Trophoblast cell (in vitro differentiated cells and primary cell): ENCODE data around the gene ADA.

Experiments used
- DNase-seq, 2 donors: peaks; one replicate each; pipeline ENCODE4 v3.0.0-alpha.2; 2016
- H2AFZ ChIP-seq: 2 replicates; pipeline ENCODE4 v1.6.1; 2013; ENCODE audit warnings: low read length, moderate library complexity, mild to moderate bottlenecking; ENCODE audit not compliant: insufficient read depth, poor library complexity
- H2AK5ac ChIP-seq: 2 replicates; pipeline ENCODE4 v1.6.1; 2013; ENCODE audit warnings: mild to moderate bottlenecking, low read length
- H2BK120ac ChIP-seq: 2 replicates; pipeline ENCODE4 v1.6.1; 2013; ENCODE audit warnings: low read length, mild to moderate bottlenecking, moderate library complexity; ENCODE audit not compliant: insufficient read depth, poor library complexity
- H2BK12ac ChIP-seq: 2 replicates; pipeline ENCODE4 v1.6.1; 2013; ENCODE audit warnings: mild to moderate bottlenecking, low read length, moderate library complexity
- H2BK5ac ChIP-seq: 2 replicates; pipeline ENCODE4 v1.6.1; 2013; ENCODE audit warnings: low read length, low read depth, moderate library complexity, mild to moderate bottlenecking; ENCODE audit not compliant: poor library complexity
- H3K14ac ChIP-seq: 2 replicates; pipeline ENCODE4 v1.6.1; 2013; ENCODE audit warnings: mild to moderate bottlenecking, low read length
- H3K18ac ChIP-seq: 2 replicates; pipeline ENCODE4 v1.6.1; 2013; ENCODE audit warnings: mild to moderate bottlenecking, low read length
- H3K23ac ChIP-seq: 2 replicates; pipeline ENCODE4 v1.6.1; 2013; ENCODE audit warnings: low read length
- H3K27ac ChIP-seq: 2 replicates; pipeline ENCODE4 v1.5.1; 2013; ENCODE audit warnings: low read depth, mild to moderate bottlenecking, inconsistent platforms, low read length, moderate library complexity
- H3K27me3 ChIP-seq: 2 replicates; pipeline ENCODE4 v1.6.1; 2013; ENCODE audit warnings: inconsistent platforms, mild to moderate bottlenecking, low read length, moderate library complexity; ENCODE audit not compliant: insufficient read depth
- H3K36me3 ChIP-seq, 2 experiments: 1 replicate in 1 of 2; 2 replicates in 1 of 2; pipeline ENCODE4 v1.6.1; 2013; ENCODE audit warnings: low read length in 2 of 2, mild to moderate bottlenecking in 2 of 2, moderate library complexity in 1 of 2; ENCODE audit not compliant: insufficient read depth in 2 of 2, control insufficient read depth in 1 of 2
- H3K4ac ChIP-seq: 2 replicates; pipeline ENCODE4 v1.6.1; 2013; ENCODE audit warnings: low read depth, mild to moderate bottlenecking, low read length, moderate library complexity
- H3K4me1 ChIP-seq, 2 experiments: 1 replicate in 1 of 2; 2 replicates in 1 of 2; pipeline ENCODE4 v1.6.1; 2013; ENCODE audit warnings: low read length in 2 of 2, mild to moderate bottlenecking in 2 of 2, moderate library complexity in 1 of 2; ENCODE audit not compliant: insufficient read depth in 2 of 2, control insufficient read depth in 1 of 2
- H3K4me2 ChIP-seq: 2 replicates; pipeline ENCODE4 v1.6.1; 2013; ENCODE audit warnings: inconsistent platforms, mild to moderate bottlenecking, low read length, moderate library complexity
- H3K4me3 ChIP-seq: 2 replicates; pipeline ENCODE4 v1.5.1; 2013; ENCODE audit warnings: mild to moderate bottlenecking, low read depth, low read length, inconsistent platforms
- H3K79me1 ChIP-seq: one replicate; pipeline ENCODE4 v1.6.1; 2013; ENCODE audit warnings: low read length
- H3K79me2 ChIP-seq: 2 replicates; pipeline ENCODE4 v1.6.1; 2013; ENCODE audit warnings: low read length, mild to moderate bottlenecking; ENCODE audit not compliant: control insufficient read depth, insufficient read depth, poor library complexity
- H3K9ac ChIP-seq: 2 replicates; pipeline ENCODE4 v1.6.1; 2013; ENCODE audit warnings: mild to moderate bottlenecking, low read length
- H3K9me3 ChIP-seq: 2 replicates; pipeline ENCODE4 v1.6.1; 2013; ENCODE audit warnings: low read depth, mild to moderate bottlenecking, control low read depth, inconsistent platforms, low read length; ENCODE audit not compliant: insufficient read depth
- H4K12ac ChIP-seq: 2 replicates; pipeline ENCODE4 v1.6.1; 2013; ENCODE audit warnings: low read depth, mild to moderate bottlenecking, low read length, moderate library complexity
- H4K8ac ChIP-seq: 2 replicates; pipeline ENCODE4 v1.6.1; 2013; ENCODE audit warnings: low read depth, mild to moderate bottlenecking, low read length, moderate library complexity
- H4K91ac ChIP-seq: one replicate; pipeline ENCODE4 v1.6.1; 2013; ENCODE audit warnings: low read depth, mild to moderate bottlenecking, low read length, moderate library complexity
- WGBS: extraction: QIAGEN DNeasy Blood & Tissue Kit; methylation state at CpG from one replicate; pipeline ENCODE4 v1.1.7; 2013; ENCODE audit warnings: missing lambda C conversion rate; ENCODE audit not compliant: insufficient read length, insufficient coverage; ENCODE audit errors: extremely low coverage; 5-methylcytosine and 5-hydroxymethylcytosine counted together

ADA gene

GRCh38 chr20:44696315-44696714 is 44.8 kb upstream of the ADA start:
- no CpG with 5 or more reads among the region's 3 CpGs for WGBS
- H3K9ac ChIP-seq = no peak overlapping the region

GRCh38 chr20:44695674-44696300 is 44.3 kb upstream of the ADA start:
- H3K79me2 ChIP-seq = no peaks in the 10 kb centered on the region
- H2AK5ac ChIP-seq = no peak overlapping the region
- no peak overlapping the region for H3K4me2 ChIP-seq
- no peaks in the 10 kb centered on the region for H3K27me3 ChIP-seq
- H3K9ac ChIP-seq = no peak overlapping the region
- peaks cover 1% of the 10 kb centered on the region for H3K9me3 ChIP-seq
- H3K14ac ChIP-seq = no peak overlapping the region
- no peak overlapping the region for H2BK120ac ChIP-seq
- H2BK5ac ChIP-seq = no peak overlapping the region
- H4K8ac ChIP-seq = no peak overlapping the region
- H3K27ac ChIP-seq = no peak overlapping the region
- H3K4me3 ChIP-seq = no peak overlapping the region
- H4K91ac ChIP-seq = no peak overlapping the region
- DNase-seq = no peak
- H3K23ac ChIP-seq = no peak overlapping the region
- no peak overlapping the region for H2AFZ ChIP-seq
- H3K18ac ChIP-seq = no peak overlapping the region
- H3K36me3 ChIP-seq = no peaks in the 10 kb centered on the region
- H4K12ac ChIP-seq = no peak overlapping the region
- no peak overlapping the region for H2BK12ac ChIP-seq
- peaks cover 7% of the 10 kb centered on the region for H3K79me1 ChIP-seq
- peaks cover 8 to 11% of the 10 kb centered on the region in 2 experiments for H3K4me1 ChIP-seq
- H3K4ac ChIP-seq = no peak overlapping the region

More at GRCh38 chr20:44696315-44696714, 44.8 kb upstream of the ADA start:
- Histone ChIP-seq H3K4ac (no peak overlapping the region), H3K27ac (no peak overlapping the region), H3K4me2 (no peak overlapping the region), H2AK5ac (no peak overlapping the region), H3K14ac (no peak overlapping the region), H4K12ac (no peak overlapping the region), H3K18ac (no peak overlapping the region), H2BK5ac (no peak overlapping the region), H3K79me1 (peaks cover 7% of the 10 kb centered on the region), H3K23ac (no peak overlapping the region), H2BK120ac (no peak overlapping the region), H2AFZ (no peak overlapping the region), H3K27me3 (no peaks in the 10 kb centered on the region), H3K36me3 (no peaks in the 10 kb centered on the region), H3K4me3 (no peak overlapping the region), H3K79me2 (no peaks in the 10 kb centered on the region), H2BK12ac (no peak overlapping the region), H3K9me3 (no peaks in the 10 kb centered on the region), H4K8ac (no peak overlapping the region), H4K91ac (no peak overlapping the region), H3K4me1 (peaks cover 8 to 11% of the 10 kb centered on the region in 2 experiments)
- no peak for DNase-seq

DNA sequence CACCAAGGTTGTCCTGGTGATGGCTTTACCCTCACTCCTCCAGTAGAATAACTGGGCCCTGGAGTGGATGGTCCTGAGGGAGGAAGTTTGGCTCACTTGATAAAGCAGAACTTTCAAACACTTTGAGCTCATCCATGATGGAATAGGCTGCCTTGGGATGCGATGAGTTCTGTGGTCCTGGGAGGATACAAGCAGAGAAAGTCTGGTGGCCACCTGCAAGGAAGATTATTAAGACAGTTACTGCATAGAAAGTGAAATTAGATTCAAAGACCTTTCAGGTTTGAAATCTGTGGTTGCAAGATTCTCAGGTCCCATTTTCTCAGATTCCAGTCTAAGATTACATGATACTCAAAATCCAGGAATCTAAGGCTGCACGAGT is 43.8 kb upstream of the ADA start:
- peaks cover 7% of the 10 kb centered on the region for H3K79me1 ChIP-seq

DNA sequence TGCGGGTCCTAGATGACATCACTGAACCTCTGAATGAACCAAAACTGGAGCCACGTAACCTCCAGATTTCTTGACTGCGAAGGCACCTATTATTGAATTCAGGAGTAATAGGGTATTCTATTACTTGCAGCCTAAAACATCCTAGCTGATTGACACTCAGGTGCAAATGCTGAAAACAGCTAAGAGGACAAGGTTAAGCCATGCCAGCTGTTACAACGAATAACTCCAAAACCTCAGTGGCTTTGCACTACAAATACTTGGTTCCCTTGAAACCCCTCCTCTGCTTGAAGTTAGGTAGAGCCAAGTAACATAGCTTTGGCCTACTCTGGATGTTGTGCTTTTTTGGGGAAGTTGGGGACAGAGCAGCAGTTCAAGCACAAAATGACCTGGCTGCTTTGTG is 42.7 kb upstream of the ADA start:
- H2AK5ac ChIP-seq = no peak overlapping the region
- peaks cover 1% of the 10 kb centered on the region for H3K9me3 ChIP-seq
- no peaks in the 10 kb centered on the region for H3K27me3 ChIP-seq
- H2BK5ac ChIP-seq = no peak overlapping the region
- no peak overlapping the region for H2BK120ac ChIP-seq
- H4K91ac ChIP-seq = no peak overlapping the region
- peaks cover 7% of the 10 kb centered on the region for H3K79me1 ChIP-seq
- WGBS = no CpG with 5 or more reads among the region's 4 CpGs
- no peaks in the 10 kb centered on the region for H3K79me2 ChIP-seq
- H3K9ac ChIP-seq = no peak overlapping the region
- H3K4me3 ChIP-seq = no peak overlapping the region
- H3K27ac ChIP-seq = no peak overlapping the region
- no peak for DNase-seq
- H3K18ac ChIP-seq = no peak overlapping the region
- H3K4me2 ChIP-seq = no peak overlapping the region
- H2AFZ ChIP-seq = no peak overlapping the region
- H3K4ac ChIP-seq = no peak overlapping the region
- no peak overlapping the region for H3K14ac ChIP-seq
- no peak overlapping the region for H3K23ac ChIP-seq
- H2BK12ac ChIP-seq = peak overlapping the region; percentile 25
- no peaks in the 10 kb centered on the region for H3K36me3 ChIP-seq
- no peak overlapping the region for H4K8ac ChIP-seq
- peaks cover 8 to 11% of the 10 kb centered on the region in 2 experiments for H3K4me1 ChIP-seq
- no peak overlapping the region for H4K12ac ChIP-seq

More for the DNA sequence above, 43.8 kb upstream of the ADA start:
- no peaks in the 10 kb centered on the region for H3K79me2 ChIP-seq
- no peak overlapping the region for H2BK5ac ChIP-seq
- H3K14ac ChIP-seq = no peak overlapping the region
- no peak overlapping the region for H2AK5ac ChIP-seq
- no peak overlapping the region for H2BK120ac ChIP-seq
- no peak overlapping the region for H3K27ac ChIP-seq
- no peak overlapping the region for H3K4ac ChIP-seq
- no peak overlapping the region for H3K23ac ChIP-seq
- H3K4me3 ChIP-seq = no peak overlapping the region
- WGBS = no CpG with 5 or more reads among the region's 2 CpGs
- H3K27me3 ChIP-seq = no peaks in the 10 kb centered on the region
- peak overlapping the region; percentile 51 for H2BK12ac ChIP-seq
- H3K4me2 ChIP-seq = no peak overlapping the region
- DNase-seq = no peak
- no peak overlapping the region for H4K12ac ChIP-seq
- H4K91ac ChIP-seq = no peak overlapping the region
- peaks cover 8 to 11% of the 10 kb centered on the region in 2 experiments for H3K4me1 ChIP-seq
- H3K9me3 ChIP-seq = peaks cover 1% of the 10 kb centered on the region
- no peak overlapping the region for H3K18ac ChIP-seq
- H2AFZ ChIP-seq = no peak overlapping the region
- H3K9ac ChIP-seq = no peak overlapping the region
- no peak overlapping the region for H4K8ac ChIP-seq
- H3K36me3 ChIP-seq = no peaks in the 10 kb centered on the region
